Right renal cortex interstitium (tissue), 3 donors: ENCODE results near the gene ALDH3A2. TPM values are rescaled to one million over a fixed set of nuclear protein-coding genes. Genes with fewer than 3 reads are reported as not detected.
"Not testable (repeated sequence)": the region's sequence is repeated elsewhere in the genome, so short reads cannot be mapped to it uniquely, and the experiment has no call there.

Experiments used
- DNase-seq, 3 donors: peaks; one replicate each; pipeline ENCODE4 v3.0.0-alpha.2; 2013; ENCODE audit warnings: low read depth in 3 of 3, low spot score in 2 of 3
- polyA plus RNA-seq, 3 donors: library from polyadenylated mRNA; unstranded; fragments of 120-200 nt; gene quantifications; one replicate each; pipeline ENCODE4 v1.2.1, GENCODE V29; 2013; ENCODE audit not compliant: insufficient read length in 3 of 3

Gene ALDH3A2
- polyA plus RNA-seq, 3 donors: 94.7 to 103 (median 98.6) TPM

DNA sequence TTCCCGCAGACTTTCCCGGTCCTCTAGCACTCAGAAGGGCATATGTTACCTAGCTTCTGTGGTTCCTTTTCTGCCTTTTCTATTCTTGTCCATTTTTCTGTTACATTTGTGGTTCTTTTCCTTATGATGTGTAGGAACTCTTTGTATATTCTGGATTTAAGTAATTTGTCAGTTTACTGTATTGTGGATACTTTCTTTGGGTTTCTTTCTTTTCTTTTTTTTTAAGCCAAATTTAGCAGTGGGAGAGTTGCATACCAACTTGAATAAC is 657 bp downstream of the ALDH3A2 start:
- no peak for DNase-seq

DNA sequence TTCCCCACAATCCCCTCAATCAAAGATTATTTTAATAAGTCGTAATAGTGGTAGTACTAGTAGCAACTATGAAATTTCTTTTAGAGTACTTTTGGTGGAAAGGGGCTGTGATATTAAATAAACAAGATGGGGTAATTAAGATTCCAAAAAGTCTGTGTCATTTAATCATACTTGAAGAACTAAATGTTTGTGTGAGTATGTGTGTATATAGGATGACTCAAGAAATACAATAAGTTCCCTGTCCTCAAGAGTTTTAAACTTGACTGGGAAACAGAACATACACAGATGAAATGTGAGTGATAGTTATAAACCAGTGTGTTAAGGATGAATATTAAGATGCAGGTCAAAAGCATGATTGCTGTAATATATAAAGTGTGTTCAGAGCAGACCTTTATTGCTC is 2.3 kb downstream of the ALDH3A2 start:
- DNase-seq: no peak

DNA sequence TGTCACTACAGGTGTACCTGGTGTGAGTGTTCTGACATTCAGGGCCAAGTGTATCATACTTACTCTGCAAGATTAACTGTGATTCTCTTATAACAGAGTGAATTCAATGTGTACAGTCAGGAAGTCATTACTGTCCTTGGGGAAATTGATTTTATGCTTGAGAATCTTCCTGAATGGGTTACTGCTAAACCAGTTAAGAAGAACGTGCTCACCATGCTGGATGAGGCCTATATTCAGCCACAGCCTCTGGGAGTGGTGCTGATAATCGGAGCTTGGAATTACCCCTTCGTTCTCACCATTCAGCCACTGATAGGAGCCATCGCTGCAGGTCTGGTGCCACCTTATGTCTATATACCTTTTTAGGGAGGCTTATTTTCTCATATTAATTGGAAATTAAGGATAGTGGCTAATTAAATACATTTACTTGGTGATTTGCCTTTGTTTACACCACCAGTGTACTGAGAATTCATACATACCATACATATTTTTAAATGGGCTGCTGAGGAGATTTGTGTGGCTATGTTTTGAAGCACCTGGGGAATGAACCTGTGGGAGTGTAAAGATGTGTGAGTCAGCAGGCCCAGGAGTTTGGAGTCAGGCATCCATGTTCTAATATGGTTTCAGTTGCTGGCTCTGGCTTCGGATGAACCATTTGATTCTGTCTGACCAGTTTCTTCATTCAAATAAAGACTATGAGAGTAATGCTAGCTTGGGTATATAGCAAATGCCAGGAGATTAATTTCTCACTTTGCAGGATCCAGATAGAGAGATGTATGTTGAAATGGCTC is 3.1 kb downstream of the ALDH3A2 start:
- no peak for DNase-seq

DNA sequence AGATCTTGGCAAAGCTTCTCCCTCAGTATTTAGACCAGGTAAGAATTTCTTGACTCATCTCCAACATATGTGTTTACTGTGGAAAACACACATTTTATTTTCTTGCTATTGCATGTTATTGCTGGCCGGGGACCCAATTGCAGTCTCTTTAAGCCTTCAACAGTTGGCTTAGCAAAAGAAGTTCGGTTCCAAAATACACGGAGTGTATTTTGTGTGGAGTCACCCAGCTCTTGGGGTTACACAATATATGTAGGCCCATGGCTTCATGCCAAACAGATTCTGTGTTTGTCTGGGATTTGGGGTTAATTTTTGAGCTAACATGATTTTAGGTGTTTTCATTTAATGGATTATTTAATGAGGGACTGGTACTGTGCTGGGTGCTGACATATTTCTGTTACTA is 4.0 kb downstream of the ALDH3A2 start:
- no peak for DNase-seq

DNA sequence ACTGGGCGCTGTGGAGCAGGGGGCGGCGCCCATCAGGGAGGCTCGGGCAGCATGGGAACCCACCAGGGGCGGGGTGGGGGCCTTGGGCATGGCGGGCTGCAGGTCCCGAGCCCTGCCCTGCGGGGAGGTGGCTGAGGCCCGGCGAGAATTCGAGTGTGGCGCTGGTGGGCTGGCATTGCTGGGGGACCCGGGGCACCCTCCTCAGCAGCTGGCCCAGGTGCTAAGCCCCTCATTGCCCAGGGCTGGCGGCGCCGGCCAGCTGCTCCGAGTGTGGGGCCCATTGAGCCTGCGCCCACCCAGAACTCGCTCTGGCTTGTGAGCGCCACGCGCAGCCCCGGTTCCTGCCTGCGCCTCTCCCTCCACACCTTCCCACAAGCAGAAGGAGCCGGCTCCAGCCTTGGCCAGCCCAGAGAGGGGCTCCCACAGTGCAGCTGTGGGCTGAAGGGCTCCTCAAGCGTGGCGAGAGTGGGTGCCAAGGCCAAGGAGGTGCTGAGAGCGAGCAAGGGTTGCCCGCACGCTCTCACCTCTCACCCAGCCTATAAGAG is 5.9 kb downstream of the ALDH3A2 start:
- DNase-seq: no peak

DNA sequence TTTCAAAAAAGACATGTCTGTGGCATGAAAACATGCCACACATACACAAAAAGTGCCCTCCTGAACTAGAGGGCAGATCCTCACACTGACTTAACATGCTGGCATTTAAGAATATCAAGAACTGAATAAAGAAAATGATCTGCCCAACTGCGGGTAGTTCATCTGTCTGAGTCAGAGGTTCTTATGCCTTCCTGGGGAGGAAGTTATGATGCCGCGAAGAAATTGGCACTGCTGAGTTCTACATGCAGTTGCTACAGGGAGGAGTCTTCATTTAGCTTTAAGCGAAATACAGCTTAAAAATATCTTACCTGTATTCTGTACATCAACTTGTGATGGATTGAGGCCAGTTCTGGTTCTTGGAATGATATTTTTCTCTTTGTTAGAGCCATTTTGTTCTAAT is 6.3 kb downstream of the ALDH3A2 start:
- no peak for DNase-seq

DNA sequence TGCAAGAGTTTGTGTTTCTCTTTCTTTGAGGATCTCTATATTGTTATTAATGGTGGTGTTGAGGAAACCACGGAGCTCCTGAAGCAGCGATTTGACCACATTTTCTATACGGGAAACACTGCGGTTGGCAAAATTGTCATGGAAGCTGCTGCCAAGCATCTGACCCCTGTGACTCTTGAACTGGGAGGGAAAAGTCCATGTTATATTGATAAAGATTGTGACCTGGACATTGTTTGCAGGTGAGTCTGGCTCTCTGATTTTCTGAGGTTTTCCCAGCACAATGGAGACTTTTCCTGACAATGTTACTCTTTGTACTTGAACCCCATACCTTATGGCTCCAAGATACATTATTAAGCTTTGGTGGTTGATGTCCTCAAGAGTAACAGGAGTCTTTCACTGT is 7.8 kb downstream of the ALDH3A2 start:
- DNase-seq: no peak

DNA sequence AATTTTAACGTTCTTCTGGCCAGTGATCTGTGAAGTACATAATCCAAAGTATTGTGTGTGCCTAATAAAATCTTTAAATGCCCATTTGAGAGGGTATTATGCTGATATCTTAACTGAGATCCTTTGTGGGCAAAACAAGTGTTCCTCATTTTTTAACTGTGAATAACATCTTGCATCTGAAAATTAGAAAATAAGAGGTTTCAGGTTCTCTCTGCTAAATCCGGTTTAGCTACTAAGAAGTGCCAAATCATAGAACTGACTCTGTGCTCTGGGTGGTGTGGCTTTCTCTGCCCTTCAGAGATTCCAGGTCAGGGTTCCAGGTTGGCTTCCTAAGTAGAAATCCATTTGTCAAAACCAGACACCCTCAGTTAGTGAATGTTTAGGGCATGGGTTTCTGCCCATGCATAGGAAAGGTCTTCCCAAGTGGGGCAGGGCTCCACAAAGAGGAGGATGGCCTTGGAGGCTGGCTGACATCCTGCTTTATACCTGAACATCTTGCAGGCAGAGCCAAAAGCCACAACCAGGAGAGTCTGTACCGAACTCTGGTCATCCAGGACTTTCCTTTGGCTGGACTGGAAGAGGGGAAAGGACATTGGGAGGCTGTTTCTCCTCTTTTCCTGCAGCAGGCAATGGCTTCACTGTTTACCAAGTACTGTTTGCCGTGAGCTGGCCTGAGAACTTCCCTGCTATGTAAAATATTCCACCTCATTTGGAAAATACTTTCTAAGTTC is 8.5 kb downstream of the ALDH3A2 start:
- DNase-seq: no peak

DNA sequence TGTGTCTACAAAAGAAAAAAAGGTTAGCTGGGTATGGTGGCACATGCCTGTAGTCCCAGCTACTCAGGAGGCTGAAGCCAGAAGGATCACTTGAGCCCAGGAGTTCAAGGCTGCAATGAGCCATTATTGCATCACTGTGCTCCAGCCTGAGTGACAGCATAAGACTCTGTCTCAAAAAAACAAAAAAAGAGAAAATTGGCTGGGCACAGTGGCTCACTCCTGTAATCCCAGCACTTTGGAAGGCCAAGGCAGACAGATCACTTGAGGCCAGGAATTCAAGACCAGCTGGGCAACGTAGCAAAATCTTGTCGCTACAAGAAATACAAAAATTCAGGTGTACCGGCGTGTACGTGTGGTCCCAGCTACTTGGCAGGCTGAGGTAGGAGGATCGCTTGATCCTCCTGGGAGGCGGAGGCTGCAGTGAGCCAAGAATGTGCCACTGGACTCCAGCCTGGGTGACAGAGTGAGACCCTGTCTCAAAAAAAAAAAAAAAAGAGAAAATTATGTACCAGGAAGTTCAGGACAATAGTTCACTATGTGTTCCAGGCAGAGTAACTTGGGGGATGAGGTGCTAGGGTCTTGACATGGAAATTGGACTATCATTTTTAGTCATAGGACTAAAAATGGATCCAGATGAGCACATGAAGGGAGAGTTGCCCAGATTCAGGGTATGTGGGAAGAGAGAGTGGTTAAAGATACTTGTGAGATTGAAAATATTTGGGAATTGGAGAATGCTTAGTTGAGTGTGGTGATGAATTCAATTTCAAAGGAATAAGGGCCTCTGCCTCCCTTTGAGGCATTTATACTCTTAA is 11.0 kb downstream of the ALDH3A2 start:
- DNase-seq: no peak

DNA sequence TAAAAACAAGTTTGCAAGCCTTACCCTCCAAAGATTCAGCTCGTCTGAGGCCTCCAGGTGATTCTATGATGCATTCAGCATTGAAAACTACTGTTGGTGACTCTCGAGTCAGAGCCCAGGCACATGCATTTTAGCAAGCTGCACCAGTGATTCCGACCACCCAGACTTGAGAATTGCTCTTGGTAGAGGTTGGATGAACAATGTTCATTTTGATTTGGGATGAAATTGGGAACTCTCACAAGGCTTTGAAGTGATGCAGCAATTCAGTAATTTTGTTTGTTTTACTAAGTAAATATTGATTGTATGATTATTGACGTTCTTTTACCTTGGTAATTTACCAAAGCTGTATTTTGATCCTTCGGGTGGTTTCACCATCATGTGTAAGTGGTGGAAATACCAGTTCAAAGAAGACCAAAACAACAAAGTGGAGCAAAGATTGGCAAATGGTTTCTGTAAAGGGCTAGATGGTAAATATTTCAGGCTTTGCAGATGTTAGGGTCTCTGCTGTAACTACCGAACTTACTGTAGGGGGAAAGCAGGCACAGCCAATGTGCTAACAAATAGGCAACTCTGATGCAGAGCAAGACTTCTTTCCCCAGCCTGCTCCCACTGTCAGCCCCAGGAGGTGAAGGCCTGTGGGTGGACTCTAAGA is 11.8 kb downstream of the ALDH3A2 start:
- no peak for DNase-seq

DNA sequence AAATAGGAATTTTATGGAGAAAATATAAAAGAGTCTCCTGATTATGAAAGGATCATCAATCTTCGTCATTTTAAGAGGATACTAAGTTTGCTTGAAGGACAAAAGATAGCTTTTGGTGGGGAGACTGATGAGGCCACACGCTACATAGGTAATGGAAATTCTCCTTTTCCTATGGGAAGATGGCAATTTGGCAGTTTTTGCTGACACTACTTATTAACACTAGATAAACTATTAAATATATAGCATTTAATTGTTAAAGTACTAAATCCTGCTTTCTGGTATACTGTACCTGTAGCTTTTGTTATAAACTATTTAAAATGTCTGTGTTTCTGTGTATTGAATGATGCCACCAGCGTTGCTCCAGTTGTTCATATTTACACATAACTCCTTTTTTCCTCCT is 12.6 kb downstream of the ALDH3A2 start:
- no peak for DNase-seq

DNA sequence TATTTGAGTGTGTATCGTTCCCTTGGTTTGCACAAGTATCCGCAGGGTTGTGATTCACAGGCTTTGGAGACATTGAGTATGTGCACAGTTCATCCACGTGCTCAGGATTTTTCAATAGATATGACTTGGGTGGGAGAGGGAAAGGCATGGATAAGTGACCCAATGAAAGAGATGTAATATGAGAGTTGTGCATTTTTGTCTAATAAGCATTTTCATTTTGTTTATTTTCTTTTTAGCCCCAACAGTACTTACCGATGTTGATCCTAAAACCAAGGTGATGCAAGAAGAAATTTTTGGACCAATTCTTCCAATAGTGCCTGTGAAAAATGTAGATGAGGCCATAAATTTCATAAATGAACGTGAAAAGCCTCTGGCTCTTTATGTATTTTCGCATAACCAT is 14.5 kb downstream of the ALDH3A2 start:
- DNase-seq: no peak

DNA sequence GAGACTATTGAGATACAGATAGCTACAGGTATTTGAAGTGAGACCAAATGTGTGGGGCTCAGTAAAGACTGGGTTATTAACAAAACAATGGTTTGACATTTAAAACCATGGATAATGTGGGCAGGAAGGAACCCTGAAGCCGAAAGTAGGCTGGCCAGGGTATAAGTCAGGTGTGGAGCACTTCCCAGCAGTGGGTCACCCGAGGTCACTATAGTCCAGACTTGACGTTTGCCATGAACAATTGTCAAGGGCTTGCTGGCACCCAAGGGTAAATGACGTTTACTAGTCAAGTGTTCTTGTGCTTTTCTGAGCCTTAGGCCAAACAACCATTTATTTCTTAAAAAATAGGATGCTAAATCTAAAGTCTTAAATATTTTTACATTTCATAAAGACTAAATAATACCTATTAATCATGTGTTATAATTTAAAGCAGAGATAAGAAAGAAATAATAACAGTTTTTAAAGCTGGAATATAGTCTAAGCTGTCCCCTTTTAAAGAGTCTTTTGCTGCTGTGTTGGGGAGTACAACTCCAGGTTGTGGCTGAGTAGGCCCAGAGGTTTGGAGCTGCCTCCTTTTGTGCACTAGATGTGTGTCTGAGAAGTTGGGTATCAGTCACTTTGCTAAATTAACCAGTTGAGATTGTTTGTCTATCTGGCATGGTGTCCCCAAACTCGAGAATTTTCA is 15.7 kb downstream of the ALDH3A2 start:
- DNase-seq: no peak

DNA sequence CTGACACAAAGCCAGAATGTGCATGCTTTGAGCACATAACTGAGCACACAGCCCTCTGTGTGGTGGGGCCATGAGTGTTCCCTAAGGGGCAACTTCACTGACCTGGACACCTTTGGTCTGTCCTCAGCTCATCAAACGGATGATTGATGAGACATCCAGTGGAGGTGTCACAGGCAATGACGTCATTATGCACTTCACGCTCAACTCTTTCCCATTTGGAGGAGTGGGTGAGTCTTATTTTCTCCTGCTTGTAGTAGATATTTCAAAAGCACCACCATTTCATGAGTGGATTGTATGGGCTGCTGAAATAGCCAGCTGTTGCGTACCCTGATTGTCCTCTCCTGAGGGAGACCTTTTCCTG is 16.2 kb downstream of the ALDH3A2 start:
- no peak for DNase-seq

DNA sequence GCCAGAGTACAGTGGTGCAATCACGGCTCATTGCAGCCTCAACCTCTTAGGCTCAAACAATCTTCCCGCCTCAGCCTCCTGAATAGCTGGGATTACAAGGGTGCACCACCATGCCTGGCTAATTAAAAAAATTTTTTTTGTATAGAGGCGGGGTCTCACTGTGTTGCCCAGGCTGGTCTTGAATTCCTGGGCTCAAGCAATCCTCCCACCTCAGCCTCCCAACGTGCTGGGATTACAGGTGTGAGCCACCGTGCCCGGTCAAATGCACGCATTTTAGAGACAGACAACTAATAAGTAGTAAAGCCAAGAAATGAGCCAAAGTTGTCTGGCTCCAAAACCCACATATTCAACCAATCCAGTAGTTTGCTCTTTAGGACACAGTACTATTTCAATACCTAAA is 21.1 kb downstream of the ALDH3A2 start:
- DNase-seq: not testable (repeated sequence)

DNA sequence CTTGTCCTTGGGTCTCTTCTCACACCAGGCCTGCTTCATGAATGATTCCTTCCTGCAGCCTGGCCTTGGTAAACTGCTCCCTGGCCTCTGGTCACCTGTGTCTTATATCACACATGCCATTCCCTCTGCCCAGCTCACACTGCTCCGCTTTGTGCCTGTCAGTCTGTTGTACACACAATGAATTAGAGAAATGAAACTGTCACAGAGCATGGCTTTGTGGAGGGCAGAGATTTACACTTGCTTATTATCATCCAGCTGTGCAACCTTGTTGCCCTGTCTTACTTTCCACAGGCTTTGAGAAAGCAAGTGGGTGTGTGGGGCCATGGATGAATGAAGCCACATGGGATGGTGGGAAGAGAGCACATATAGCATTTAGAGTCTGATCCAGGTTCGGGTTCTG is 22.4 kb downstream of the ALDH3A2 start:
- DNase-seq: no peak

DNA sequence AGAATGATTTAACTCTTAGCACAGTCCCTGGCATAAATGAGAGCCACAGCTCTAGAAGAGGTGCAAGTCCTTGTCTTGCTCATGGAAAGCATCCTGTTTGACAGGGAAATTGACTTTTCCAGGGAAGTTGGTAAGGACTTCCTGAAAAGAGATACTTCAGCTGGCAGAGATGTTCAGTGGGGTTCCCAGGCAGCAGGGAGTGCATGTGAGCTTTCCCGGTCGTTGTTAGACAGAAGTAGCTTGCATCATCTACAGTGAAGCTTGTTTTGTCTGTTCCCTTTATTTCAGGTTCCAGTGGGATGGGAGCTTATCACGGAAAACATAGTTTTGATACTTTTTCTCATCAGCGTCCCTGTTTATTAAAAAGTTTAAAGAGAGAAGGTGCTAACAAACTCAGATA is 22.9 kb downstream of the ALDH3A2 start:
- no peak for DNase-seq

DNA sequence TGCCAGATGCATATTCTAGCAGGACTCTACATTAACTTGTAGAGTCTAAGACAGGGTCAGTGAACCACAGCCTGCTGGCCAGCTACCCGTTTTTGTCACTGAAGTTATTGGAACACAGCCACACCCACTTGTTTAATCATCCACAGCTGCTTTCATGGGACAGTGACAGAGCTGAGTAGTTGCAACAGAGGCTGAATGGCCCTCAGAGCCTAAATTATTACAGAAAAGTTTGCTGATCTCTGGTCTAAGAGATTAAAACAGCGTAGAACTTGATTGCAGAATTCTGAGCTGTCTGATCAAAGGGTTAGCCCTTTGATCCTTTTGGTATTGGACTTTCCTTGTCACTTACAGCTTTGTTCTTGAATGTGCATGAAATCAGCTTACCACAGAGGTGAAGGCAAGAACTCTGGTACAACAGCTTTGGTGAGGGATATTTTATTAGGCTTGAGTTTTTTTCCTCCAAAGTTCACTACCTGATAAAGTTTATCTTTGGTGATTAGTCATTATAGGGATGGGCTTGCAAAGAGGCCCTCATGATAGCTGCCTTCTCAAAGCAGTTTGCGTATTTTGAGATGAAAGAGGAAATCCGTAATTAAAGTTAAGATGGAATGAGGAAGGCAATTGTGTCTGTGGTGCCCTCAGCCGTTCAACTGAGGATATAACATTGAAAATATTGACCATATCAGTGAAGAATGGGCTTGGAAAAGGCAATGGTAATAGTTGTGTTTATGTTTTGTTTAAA is 23.6 kb downstream of the ALDH3A2 start:
- DNase-seq: no peak

DNA sequence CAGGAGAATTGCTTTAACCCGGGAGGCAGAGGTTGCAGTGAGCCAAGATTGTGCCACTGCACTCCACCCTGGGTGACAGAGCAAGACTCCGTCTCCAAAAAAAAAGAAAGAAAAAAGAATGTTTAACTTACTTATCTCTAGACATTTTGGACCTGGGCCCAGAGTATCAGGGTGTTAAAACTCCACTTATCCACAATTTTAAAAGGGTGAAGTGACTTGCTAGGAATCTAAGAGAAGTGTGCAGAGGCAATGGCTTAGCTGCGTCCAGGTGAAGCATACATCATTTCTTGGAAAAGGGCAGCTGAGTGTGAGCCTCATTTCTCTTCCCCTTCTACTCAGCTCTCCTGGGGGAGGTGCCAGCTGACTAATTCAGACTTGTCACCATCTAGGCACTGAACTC is 25.1 kb downstream of the ALDH3A2 start:
- no peak for DNase-seq

DNA sequence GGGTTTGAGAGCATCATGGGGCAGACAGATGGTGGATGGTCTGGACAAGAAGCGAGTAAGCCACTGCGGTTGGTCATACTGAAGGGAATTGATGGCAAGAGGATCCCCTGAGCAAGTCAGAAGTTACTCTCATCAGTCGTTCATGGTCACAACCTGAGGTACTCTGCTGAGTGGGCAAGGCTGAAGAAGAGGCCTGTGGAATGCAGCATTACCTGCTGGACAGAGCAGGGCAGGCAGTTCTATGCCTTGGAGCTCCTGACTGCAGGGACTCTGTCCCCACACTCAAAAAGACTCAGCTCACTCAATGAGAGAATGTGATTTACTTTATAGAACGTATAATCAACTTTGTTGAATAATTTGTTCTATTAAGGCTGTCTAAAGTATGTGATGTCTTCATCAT is 28.3 kb downstream of the ALDH3A2 start:
- no peak for DNase-seq
